Nasal cavity respiratory epithelium epithelial cell of viscerocranial mucosa (primary cell): Measurements from ENCODE around the gene NEMF. TPM values are rescaled to one million over a fixed set of nuclear protein-coding genes. Genes with fewer than 3 reads are reported as not detected.

ENCODE experiments used
- total RNA-seq: library from RNA; depleted of rRNA; stranded (reverse); fragments of >200 nt; gene quantifications from 2 replicates; pipeline ENCODE4 v1.2.3, GENCODE V29; 2014

The NEMF gene, protein sequence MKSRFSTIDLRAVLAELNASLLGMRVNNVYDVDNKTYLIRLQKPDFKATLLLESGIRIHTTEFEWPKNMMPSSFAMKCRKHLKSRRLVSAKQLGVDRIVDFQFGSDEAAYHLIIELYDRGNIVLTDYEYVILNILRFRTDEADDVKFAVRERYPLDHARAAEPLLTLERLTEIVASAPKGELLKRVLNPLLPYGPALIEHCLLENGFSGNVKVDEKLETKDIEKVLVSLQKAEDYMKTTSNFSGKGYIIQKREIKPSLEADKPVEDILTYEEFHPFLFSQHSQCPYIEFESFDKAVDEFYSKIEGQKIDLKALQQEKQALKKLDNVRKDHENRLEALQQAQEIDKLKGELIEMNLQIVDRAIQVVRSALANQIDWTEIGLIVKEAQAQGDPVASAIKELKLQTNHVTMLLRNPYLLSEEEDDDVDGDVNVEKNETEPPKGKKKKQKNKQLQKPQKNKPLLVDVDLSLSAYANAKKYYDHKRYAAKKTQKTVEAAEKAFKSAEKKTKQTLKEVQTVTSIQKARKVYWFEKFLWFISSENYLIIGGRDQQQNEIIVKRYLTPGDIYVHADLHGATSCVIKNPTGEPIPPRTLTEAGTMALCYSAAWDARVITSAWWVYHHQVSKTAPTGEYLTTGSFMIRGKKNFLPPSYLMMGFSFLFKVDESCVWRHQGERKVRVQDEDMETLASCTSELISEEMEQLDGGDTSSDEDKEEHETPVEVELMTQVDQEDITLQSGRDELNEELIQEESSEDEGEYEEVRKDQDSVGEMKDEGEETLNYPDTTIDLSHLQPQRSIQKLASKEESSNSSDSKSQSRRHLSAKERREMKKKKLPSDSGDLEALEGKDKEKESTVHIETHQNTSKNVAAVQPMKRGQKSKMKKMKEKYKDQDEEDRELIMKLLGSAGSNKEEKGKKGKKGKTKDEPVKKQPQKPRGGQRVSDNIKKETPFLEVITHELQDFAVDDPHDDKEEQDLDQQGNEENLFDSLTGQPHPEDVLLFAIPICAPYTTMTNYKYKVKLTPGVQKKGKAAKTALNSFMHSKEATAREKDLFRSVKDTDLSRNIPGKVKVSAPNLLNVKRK
- total RNA-seq = 38.3 and 71.3 TPM in 2 replicates

DNA sequence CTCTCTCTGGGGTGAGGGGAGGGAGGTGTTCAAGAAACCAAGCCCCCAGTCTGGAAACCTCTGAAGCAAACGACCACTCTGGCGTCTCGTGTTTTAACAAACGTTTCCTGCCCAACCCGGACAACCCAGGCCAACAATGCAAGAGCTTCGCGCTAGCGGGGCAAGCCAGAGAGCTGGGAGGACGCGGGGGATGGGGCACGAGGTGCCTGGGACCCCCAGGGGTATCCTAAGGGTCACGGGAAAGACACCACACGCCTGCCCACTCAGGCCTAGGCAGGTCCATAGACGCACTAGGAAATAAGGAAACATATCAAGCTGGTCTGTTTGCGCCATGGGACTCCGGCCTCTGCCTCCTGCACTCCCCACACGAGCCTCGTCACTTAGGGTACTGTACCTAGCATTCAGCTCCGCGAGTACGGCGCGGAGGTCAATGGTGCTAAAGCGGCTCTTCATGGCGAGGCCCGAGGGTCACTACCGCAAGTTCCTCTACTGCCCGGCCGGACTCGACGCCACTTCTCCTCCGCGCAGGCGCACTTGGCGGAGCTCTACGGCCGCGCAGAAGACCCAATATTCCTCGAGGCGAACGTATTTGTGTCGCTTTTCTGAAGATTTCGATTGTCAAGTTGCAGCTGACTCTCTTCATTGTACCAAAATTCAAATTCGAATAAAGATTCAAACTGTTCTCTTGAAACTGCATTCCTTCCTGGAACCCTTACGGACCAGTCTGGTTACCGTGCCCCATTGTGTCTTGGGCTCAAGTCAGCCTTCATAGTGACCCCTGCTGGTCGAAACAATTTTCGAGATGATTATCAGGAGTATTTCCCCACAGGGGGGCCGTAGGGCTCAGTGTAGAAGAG lies at the start of gene NEMF:
TSS of gene NEMF (minus strand) at position 488 of the 857 bp plus-strand sequence. CDS start at position 453, 35 bp downstream.

DNA sequence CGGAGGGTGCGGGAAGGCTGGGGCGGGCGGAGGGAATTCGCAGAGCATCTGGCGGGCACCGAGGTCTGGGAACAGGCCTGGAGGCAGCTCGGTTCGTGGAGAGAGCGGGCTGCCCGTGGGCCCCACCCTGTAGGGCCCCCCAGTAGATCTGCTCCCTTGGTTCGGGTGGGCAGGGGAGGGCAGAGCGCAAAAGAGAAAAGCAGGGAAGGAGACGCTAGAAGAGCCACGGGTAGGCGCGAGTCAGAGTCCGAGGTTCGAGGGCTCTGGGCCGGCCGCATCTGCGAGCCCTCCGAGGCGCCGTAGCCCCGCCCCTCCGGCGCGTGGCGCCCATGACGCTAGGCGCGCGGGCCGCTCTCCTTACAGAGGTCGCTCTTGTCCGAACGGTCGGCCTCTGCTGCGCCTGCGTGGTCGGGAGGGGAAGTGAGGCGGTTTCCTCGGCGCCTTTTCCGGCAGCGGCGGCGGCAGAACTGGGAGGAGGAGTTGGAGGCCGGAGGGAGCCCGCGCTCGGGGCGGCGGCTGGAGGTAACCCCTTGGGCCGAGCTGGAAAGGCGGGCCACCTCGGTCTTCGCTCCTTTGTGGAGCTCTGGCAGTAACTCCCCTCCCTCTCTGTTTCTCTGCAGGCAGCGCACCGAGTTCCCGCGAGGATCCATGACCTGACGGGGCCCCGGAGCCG lies 40.2 kb upstream of the NEMF start, which contains the start of gene ARF6:
TSS of gene ARF6 (plus strand) at position 447 of the 673 bp plus-strand sequence. CDS start 655 bp downstream, outside the sequence.

DNA sequence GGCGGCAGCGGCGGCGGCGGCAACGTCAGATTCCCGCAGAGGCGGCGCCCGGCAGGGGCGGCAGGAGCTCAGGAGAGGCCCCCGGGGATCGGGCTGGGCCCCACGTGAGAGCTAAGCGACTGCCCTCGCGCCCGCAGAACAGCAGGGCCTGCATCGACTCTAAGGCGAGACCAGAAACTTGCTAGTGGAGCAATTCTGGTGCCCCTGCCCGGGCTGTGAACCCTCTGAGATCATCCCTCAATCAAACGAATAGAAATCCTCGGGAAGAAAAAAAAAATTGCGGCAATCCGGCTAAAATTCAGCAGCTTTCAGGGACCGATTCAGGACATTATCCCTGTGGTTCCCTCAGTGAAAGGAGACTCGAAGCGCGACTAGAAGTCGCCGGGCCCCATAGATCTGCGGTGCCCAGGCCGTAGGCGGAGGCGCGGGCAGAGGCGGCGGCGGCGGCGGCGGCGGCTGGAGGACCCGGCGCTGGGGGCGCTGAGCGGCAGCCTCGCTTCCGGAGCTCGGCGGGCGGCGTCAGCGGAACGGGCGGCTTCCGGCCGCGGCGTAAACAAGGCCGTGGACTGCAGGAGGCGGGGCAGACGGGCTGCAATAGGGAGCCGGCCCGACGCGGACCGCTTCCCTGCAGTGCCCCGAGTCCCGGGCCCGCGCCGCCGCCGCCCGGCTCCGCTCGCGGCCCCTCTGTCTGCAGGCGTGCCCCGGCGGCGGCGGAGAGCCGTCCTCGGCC lies 84.9 kb downstream of the NEMF start, which contains the start of gene KLHDC2:
TSS of gene KLHDC2 (plus strand) at position 583 of the 730 bp plus-strand sequence. CDS start 316 bp downstream, outside the sequence.

Other genes with a start within 250 kb of the NEMF start
- 286 and 384 TPM in 2 replicates for gene RPL36AL, start 232.2 kb downstream of the NEMF start, total RNA-seq
- 33.5 and 43.7 TPM in 2 replicates for gene MGAT2, start 232.0 kb downstream of the NEMF start, total RNA-seq
- gene DNAAF2, start 217.5 kb downstream of the NEMF start, total RNA-seq = 12.6 and 12.9 TPM in 2 replicates
- gene POLE2, start 164.6 kb downstream of the NEMF start, total RNA-seq = 1.4 and 2.4 TPM in 2 replicates
- 0.68 and 1.2 TPM in 2 replicates for gene KLHDC1, start 159.7 kb downstream of the NEMF start, total RNA-seq
- gene KLHDC2, start 84.6 kb downstream of the NEMF start, total RNA-seq = 64.9 and 86.5 TPM in 2 replicates
- gene ARF6, start 40.3 kb upstream of the NEMF start, total RNA-seq = 101 and 110 TPM in 2 replicates